GM12892 (cell line): ENCODE measurements around the gene HSPA9.

ENCODE experiments used
- POLR2A ChIP-seq: IDR thresholded peaks from 2 replicates; pipeline ENCODE4 v1.6.1; 2011; ENCODE audit warnings: low read depth, low read length, control low read depth
- POLR2AphosphoS5 ChIP-seq: IDR thresholded peaks from 2 replicates; pipeline ENCODE4 v1.6.1; 2011; ENCODE audit warnings: low read depth, low read length, control low read depth
- TAF1 ChIP-seq: IDR thresholded peaks from 2 replicates; pipeline ENCODE4 v1.6.1; 2011; ENCODE audit warnings: low read depth, mild to moderate bottlenecking, control low read depth, low read length, borderline replicate concordance

DNA sequence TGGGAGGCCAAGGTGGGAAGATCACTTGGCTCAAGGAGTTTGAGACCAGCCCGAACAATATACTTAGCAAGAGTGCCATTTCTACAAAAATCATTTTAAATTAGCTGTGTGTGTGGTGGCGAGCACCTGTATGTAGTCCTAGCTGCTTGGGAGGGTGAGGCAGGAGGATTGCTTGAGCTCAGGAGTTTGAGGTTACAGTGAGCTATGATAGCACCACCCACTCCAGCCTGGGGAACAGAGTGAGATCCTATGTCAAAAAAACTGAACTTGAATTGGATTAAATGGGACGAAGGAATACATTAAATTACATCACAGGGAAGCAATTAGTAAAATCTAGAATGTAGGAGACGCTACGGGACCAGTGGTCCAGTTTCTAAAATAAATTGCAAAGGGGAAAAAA, 25.8 kb downstream of the HSPA9 start:
- no peak for TF ChIP-seq POLR2AphosphoS5
- no peak for TF ChIP-seq POLR2A
- no peak for TF ChIP-seq TAF1
